ENCODE measurements around the gene ABCB11. TPM values are rescaled to one million over a fixed set of nuclear protein-coding genes. Genes with fewer than 3 reads are reported as not detected.

The ABCB11 gene
- total RNA-seq, 1 donor from 2014 or later: not detected

GRCh38 chr2:169050476-169051240 is 19.5 kb upstream of the ABCB11 start:
- TF ChIP-seq, protein P1, sequence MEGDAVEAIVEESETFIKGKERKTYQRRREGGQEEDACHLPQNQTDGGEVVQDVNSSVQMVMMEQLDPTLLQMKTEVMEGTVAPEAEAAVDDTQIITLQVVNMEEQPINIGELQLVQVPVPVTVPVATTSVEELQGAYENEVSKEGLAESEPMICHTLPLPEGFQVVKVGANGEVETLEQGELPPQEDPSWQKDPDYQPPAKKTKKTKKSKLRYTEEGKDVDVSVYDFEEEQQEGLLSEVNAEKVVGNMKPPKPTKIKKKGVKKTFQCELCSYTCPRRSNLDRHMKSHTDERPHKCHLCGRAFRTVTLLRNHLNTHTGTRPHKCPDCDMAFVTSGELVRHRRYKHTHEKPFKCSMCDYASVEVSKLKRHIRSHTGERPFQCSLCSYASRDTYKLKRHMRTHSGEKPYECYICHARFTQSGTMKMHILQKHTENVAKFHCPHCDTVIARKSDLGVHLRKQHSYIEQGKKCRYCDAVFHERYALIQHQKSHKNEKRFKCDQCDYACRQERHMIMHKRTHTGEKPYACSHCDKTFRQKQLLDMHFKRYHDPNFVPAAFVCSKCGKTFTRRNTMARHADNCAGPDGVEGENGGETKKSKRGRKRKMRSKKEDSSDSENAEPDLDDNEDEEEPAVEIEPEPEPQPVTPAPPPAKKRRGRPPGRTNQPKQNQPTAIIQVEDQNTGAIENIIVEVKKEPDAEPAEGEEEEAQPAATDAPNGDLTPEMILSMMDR (conservative IDR thresholded peaks at IDR 0.05; ENCODE audit: low read depth, low read length): no peak
- no peak overlapping the region for H3K4me3 ChIP-seq (ENCODE audit: low read depth, low read length)
- DNase-seq (ENCODE audit: low read depth): no peak

- H3K4me3 ChIP-seq (ENCODE audit: low read depth, low read length): no peak overlapping the region
- DNase-seq (ENCODE audit: low read depth): no peak
- TF ChIP-seq, protein P1 (conservative IDR thresholded peaks at IDR 0.05; ENCODE audit: low read depth, low read length): no peak
Observed at GRCh38 chr2:169049142-169049541, 18.0 kb upstream of the ABCB11 start.

GRCh38 chr2:169047256-169048250 is 16.4 kb upstream of the ABCB11 start:
- TF ChIP-seq, protein P1 (conservative IDR thresholded peaks at IDR 0.05; ENCODE audit: low read depth, low read length): no peak
- no peak overlapping the region for H3K4me3 ChIP-seq (ENCODE audit: low read depth, low read length)
- DNase-seq (ENCODE audit: low read depth): no peak

DNA sequence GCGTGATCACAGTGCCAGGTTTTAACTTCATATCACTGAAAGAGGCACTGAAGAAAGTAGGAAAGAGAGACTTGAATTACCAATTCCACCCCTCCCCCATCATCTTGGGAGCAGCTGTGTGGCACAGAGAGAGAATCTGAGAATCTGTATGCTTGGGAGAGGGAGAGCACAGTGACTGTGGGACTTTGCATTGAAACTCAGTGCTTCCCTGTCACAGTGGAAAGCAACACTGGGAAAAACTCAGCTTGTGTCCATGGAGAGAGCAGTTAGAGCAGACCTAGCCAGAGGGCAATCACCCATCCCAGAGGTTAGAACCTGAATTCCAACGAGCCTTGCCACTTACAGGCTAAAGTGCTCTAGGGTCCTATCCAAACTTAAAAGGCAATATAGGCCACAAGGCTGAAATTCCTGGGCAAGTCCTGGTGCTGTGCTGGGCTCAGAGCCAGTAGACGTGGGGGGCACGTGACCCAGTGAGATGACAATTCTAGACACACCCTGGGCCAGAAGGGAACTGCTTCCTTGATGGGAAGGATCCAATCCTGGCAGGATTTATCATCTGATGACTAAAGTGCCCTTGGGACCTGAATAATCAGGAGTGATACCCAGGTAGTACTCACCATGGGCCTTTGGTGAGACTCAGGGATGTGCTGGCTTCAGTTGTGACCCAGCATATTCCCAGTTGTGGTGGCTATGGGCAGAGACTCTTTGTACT is 15.5 kb upstream of the ABCB11 start:
- TF ChIP-seq, protein P1 (conservative IDR thresholded peaks at IDR 0.05; ENCODE audit: low read depth, low read length): no peak
- DNase-seq (ENCODE audit: low read depth): no peak
- no peak overlapping the region for H3K4me3 ChIP-seq (ENCODE audit: low read depth, low read length)

DNA sequence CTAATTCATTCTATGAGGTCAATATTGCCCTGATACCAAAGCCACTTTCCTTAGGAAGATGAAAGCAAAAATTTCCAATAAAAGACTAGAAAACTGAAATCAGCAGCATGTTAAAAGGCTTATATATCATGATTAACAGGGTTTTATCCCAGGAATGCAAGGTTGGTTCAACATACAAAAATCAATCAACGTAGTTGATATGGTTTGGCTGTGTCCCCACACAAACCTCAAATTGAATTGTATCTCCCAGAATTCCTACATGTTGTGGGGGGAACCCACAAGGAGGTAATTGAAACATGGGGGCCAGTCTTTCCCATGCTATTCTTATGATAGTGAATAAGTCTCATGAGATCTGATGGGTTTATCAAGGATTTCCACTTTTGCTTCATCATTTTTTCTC is 11.7 kb upstream of the ABCB11 start:
- no peak overlapping the region for H3K4me3 ChIP-seq (ENCODE audit: low read depth, low read length)
- TF ChIP-seq, protein P1 (conservative IDR thresholded peaks at IDR 0.05; ENCODE audit: low read depth, low read length): no peak
- DNase-seq (ENCODE audit: low read depth): no peak

DNA sequence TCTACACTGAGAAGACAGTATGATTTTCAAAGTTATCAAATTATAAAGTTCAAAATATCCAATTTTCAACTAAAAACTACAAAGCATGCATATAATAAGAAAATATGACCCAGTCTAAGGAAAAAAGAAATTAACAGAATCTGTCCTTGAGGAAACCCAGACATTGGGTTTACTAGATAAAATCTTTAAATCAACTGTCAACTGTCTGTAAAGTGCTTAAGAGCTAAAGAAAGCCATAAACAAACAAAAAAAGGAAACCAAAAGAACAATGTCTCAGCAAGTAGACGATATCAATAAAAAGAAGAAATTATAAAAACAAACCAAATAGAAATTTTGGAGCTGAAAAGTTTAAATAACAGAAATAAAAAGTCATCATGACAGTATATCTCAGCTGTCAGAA is 10.5 kb upstream of the ABCB11 start:
- DNase-seq (ENCODE audit: low read depth): no peak
- H3K4me3 ChIP-seq (ENCODE audit: low read depth, low read length): no peak overlapping the region
- TF ChIP-seq, protein P1 (conservative IDR thresholded peaks at IDR 0.05; ENCODE audit: low read depth, low read length): no peak

Measured in epithelial cell of proximal tubule (primary cell).